GM18909 (cell line): ENCODE results near the gene CFAP90.

ENCODE experiments used
- ATAC-seq: cut with Tn5 transposase; IDR thresholded peaks from one replicate; pipeline ENCODE4 v1.9.1; 2021; ENCODE audit warnings: mild to moderate bottlenecking; ENCODE audit not compliant: unreplicated experiment, poor library complexity

Gene CFAP90

GRCh38 chr5:7827610-7828009 is 23.3 kb downstream of the CFAP90 start:
- ATAC-seq, result no peak

GRCh38 chr5:7825630-7826029 is 25.3 kb downstream of the CFAP90 start:
- no peak for ATAC-seq

GRCh38 chr5:7824995-7825394 is 25.9 kb downstream of the CFAP90 start:
- no peak for ATAC-seq

GRCh38 chr5:7823594-7823993 is 27.3 kb downstream of the CFAP90 start:
- ATAC-seq, result no peak

- ATAC-seq, result no peak
Measured at GRCh38 chr5:7822449-7822848, 28.5 kb downstream of the CFAP90 start.

- peak; percentile 15 for ATAC-seq
Measured at GRCh38 chr5:7816535-7816901, 34.4 kb downstream of the CFAP90 start.

- ATAC-seq, result peak; percentile 97
Measured at GRCh38 chr5:7815892-7816534, 34.9 kb downstream of the CFAP90 start.

GRCh38 chr5:7814816-7815215 is 36.1 kb downstream of the CFAP90 start:
- ATAC-seq, result no peak

- ATAC-seq, result no peak
Measured at GRCh38 chr5:7813576-7813975, 37.4 kb downstream of the CFAP90 start.

GRCh38 chr5:7813007-7813406 is 37.9 kb downstream of the CFAP90 start:
- no peak for ATAC-seq

GRCh38 chr5:7811715-7812114 is 39.2 kb downstream of the CFAP90 start:
- no peak for ATAC-seq

GRCh38 chr5:7808998-7809397 is 41.9 kb downstream of the CFAP90 start:
- ATAC-seq, result no peak

GRCh38 chr5:7805379-7805778 is 45.6 kb downstream of the CFAP90 start:
- no peak for ATAC-seq

GRCh38 chr5:7803937-7804336 is 47.0 kb downstream of the CFAP90 start:
- no peak for ATAC-seq

GRCh38 chr5:7802855-7803254 is 48.1 kb downstream of the CFAP90 start:
- no peak for ATAC-seq

GRCh38 chr5:7801891-7802614 is 48.9 kb downstream of the CFAP90 start:
- ATAC-seq, result no peak

- no peak for ATAC-seq
Measured at GRCh38 chr5:7795306-7795705, 55.6 kb downstream of the CFAP90 start.

- peak; percentile 53 for ATAC-seq
Measured at GRCh38 chr5:7794823-7795222, 56.1 kb downstream of the CFAP90 start.

- ATAC-seq, result peak; percentile 90
Measured at GRCh38 chr5:7794311-7794710, 56.6 kb downstream of the CFAP90 start.

- no peak for ATAC-seq
Measured at GRCh38 chr5:7793895-7794294, 57.0 kb downstream of the CFAP90 start.

- no peak for ATAC-seq
Measured at GRCh38 chr5:7789567-7789966, 61.4 kb downstream of the CFAP90 start.

GRCh38 chr5:7787770-7788169 is 63.2 kb downstream of the CFAP90 start:
- ATAC-seq, result no peak
